Chondrocyte (in vitro differentiated cells): ENCODE measurements around the gene ACOT9. TPM values are rescaled to one million over a fixed set of nuclear protein-coding genes. Genes with fewer than 3 reads are reported as not detected.
A peak's percentile ranks its signal among the peaks of the same experiment; 100 is the strongest.

Source experiments
- DNase-seq: peaks from one replicate; pipeline ENCODE4 v3.0.0; 2021; ENCODE audit warnings: mixed read lengths, low spot score
- H3K27ac Mint-ChIP-seq: one replicate; pipeline ENCODE4 v1.8.0; 2021; ENCODE audit warnings: mild to moderate bottlenecking, moderate library complexity, mixed read lengths; ENCODE audit not compliant: unreplicated experiment
- H3K27me3 Mint-ChIP-seq: 2 replicates; pipeline ENCODE4 v1.8.0; 2021; ENCODE audit warnings: low read depth, mixed read lengths
- H3K36me3 Mint-ChIP-seq: 2 replicates; pipeline ENCODE4 v1.8.0; 2021; ENCODE audit warnings: low read depth, mixed read lengths
- H3K4me1 Mint-ChIP-seq: 2 replicates; pipeline ENCODE4 v1.8.0; 2021; ENCODE audit warnings: low read depth, mild to moderate bottlenecking, mixed read lengths
- H3K4me3 Mint-ChIP-seq: one replicate; pipeline ENCODE4 v1.8.0; 2021; ENCODE audit warnings: mild to moderate bottlenecking, moderate library complexity, mixed read lengths; ENCODE audit not compliant: unreplicated experiment
- H3K9me3 Mint-ChIP-seq: 2 replicates; pipeline ENCODE4 v1.8.0; 2021; ENCODE audit warnings: low read depth, mixed read lengths
- total RNA-seq: library from RNA; stranded (reverse); gene quantifications from 3 replicates; pipeline ENCODE4 v1.2.1, GENCODE V29; 2021
- TF ChIP-seq, protein P1 (sequence below): fragments of 200-600 bp; sonication (generic); IDR thresholded peaks from 2 replicates; pipeline ENCODE4 v1.5.0; 2021; ENCODE audit warnings: antibody characterized with exemption, mild to moderate bottlenecking, moderate library complexity

Gene ACOT9
- total RNA-seq, 1 donor from 2014 or later, result 99.6 TPM

DNA sequence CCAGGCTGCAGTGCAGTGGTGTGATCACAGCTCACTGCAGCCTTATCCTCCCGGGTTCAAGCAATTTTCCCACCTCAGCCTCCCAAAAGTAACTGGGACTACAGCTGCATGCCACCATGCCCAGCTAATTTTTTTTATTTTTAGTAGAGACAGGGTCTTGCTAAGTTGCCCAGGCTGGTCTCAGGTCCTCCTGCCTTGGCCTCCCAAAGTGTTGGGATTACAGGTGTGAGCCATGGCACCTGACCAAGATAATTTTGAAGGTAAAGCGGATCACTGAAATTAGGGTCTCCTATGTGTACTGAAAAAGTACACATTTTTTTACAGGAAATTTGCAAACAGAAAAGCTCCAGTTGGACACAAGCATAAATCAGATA, 44.7 kb upstream of the ACOT9 start:
- Mint-ChIP-seq H3K27me3 (no peaks in the 10 kb centered on the region), H3K27ac (no peak overlapping the region), H3K4me1 (peaks cover 30% of the 10 kb centered on the region), H3K4me3 (no peak overlapping the region), H3K9me3 (no peaks in the 10 kb centered on the region), H3K36me3 (peaks cover 20% of the 10 kb centered on the region)
- DNase-seq, result no peak
- TF ChIP-seq, protein P1, sequence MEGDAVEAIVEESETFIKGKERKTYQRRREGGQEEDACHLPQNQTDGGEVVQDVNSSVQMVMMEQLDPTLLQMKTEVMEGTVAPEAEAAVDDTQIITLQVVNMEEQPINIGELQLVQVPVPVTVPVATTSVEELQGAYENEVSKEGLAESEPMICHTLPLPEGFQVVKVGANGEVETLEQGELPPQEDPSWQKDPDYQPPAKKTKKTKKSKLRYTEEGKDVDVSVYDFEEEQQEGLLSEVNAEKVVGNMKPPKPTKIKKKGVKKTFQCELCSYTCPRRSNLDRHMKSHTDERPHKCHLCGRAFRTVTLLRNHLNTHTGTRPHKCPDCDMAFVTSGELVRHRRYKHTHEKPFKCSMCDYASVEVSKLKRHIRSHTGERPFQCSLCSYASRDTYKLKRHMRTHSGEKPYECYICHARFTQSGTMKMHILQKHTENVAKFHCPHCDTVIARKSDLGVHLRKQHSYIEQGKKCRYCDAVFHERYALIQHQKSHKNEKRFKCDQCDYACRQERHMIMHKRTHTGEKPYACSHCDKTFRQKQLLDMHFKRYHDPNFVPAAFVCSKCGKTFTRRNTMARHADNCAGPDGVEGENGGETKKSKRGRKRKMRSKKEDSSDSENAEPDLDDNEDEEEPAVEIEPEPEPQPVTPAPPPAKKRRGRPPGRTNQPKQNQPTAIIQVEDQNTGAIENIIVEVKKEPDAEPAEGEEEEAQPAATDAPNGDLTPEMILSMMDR, result no peak

DNA sequence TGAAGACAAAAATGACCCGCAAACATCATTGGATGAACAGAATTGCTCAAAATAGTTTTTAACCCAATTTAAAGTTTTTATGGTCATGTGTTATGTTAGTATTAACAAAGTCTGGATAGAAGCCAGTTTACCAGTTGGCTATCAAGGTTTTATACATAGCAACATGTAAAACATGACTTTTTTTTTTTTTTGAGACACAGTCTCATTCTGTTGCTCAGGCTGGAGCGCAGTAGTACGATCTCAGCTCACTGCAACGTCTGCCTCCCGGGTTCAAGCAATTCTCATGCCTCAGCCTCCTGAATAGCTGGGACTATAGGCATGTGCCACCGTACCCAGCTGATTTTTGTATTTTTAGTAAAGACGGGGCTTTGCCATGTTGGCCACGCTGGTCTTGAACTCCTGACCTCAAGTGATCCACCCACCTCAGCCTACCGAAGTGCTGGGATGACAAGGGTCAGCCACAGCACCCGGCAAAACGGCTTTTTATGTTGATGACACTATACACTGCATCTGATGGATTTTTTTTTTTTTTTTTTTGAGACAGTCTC, 43.3 kb upstream of the ACOT9 start:
- DNase-seq, result no peak
- no peak overlapping the region for H3K4me3 Mint-ChIP-seq
- H3K27me3 Mint-ChIP-seq, result no peaks in the 10 kb centered on the region
- H3K27ac Mint-ChIP-seq, result peak overlapping the region; percentile 61
- TF ChIP-seq, protein P1, result no peak
- peaks cover 20% of the 10 kb centered on the region for H3K36me3 Mint-ChIP-seq
- H3K9me3 Mint-ChIP-seq, result no peaks in the 10 kb centered on the region
- peaks cover 42% of the 10 kb centered on the region for H3K4me1 Mint-ChIP-seq

DNA sequence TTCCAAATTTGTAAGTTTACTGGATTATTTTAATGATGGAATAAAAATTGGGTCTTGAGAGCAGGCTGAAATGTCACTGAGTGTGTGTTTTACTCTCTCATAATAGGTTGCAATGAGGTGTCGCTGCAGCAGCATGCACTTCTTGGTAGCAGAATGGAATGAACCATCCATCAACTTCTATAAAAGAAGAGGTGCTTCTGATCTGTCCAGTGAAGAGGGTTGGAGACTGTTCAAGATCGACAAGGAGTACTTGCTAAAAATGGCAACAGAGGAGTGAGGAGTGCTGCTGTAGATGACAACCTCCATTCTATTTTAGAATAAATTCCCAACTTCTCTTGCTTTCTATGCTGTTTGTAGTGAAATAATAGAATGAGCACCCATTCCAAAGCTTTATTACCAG, 42.5 kb upstream of the ACOT9 start:
- Mint-ChIP-seq H3K27ac (peak overlapping the region; percentile 98), H3K27me3 (no peaks in the 10 kb centered on the region), H3K9me3 (no peaks in the 10 kb centered on the region), H3K4me1 (peaks cover 45% of the 10 kb centered on the region), H3K4me3 (peak overlapping the region; percentile 91), H3K36me3 (peaks cover 20% of the 10 kb centered on the region)
- DNase-seq, result no peak
- TF ChIP-seq, protein P1, result no peak

DNA sequence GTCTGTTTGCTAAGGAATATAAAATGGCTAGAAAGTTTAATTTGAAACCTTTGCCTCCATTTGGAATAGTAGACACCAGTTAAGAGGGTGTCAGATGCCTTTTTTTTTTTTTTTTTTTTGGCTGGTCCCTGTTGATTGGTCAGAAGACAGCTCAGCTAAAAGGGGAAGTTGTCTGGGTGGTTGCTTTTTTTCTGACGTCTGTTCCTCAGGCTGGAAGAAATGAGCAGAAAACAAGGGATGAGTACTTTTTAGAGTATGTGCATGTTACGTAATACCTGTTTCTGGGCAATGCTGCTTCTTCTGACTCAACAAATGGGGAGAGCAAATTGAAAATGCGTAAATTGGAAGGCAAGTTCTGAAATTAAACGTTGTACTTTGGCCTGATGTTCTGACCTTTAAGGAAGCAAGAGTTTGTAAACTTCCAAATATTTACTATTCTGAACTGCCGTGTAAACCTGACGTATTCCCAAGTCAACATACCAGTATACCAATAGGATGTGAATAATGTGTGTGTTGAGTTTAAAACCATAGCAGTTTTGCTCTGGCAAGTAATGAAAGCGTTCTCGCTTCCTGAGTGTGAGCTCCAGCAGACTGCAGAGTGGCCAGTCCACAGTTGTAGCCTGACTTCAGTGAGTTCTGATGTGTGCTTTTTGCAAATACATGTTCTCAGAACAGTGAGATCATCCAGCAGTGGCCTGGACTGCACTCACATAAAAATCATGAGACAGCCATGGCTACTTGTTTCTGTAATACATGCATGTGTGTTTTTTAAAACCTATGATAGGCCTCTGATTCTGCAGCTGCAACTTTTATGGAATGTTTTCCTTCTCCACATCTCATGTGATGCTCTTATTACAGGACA, 41.6 kb upstream of the ACOT9 start:
- peak overlapping the region; percentile 98 for H3K27ac Mint-ChIP-seq
- no peak for DNase-seq
- H3K4me1 Mint-ChIP-seq, result peaks cover 45% of the 10 kb centered on the region

More for the DNA sequence above, 41.6 kb upstream of the ACOT9 start:
- peak overlapping the region; percentile 91 for H3K4me3 Mint-ChIP-seq
- H3K27me3 Mint-ChIP-seq, result no peaks in the 10 kb centered on the region
- TF ChIP-seq, protein P1, result no peak
- no peaks in the 10 kb centered on the region for H3K9me3 Mint-ChIP-seq
- H3K36me3 Mint-ChIP-seq, result peaks cover 20% of the 10 kb centered on the region
